HG03159 (cell line): ENCODE data around the gene DCANP1.

Source experiments
- ATAC-seq: cut with Tn5 transposase; IDR thresholded peaks from one replicate; pipeline ENCODE4 v1.9.1; 2021; ENCODE audit warnings: mild to moderate bottlenecking, moderate library complexity; ENCODE audit not compliant: unreplicated experiment

Gene DCANP1

DNA sequence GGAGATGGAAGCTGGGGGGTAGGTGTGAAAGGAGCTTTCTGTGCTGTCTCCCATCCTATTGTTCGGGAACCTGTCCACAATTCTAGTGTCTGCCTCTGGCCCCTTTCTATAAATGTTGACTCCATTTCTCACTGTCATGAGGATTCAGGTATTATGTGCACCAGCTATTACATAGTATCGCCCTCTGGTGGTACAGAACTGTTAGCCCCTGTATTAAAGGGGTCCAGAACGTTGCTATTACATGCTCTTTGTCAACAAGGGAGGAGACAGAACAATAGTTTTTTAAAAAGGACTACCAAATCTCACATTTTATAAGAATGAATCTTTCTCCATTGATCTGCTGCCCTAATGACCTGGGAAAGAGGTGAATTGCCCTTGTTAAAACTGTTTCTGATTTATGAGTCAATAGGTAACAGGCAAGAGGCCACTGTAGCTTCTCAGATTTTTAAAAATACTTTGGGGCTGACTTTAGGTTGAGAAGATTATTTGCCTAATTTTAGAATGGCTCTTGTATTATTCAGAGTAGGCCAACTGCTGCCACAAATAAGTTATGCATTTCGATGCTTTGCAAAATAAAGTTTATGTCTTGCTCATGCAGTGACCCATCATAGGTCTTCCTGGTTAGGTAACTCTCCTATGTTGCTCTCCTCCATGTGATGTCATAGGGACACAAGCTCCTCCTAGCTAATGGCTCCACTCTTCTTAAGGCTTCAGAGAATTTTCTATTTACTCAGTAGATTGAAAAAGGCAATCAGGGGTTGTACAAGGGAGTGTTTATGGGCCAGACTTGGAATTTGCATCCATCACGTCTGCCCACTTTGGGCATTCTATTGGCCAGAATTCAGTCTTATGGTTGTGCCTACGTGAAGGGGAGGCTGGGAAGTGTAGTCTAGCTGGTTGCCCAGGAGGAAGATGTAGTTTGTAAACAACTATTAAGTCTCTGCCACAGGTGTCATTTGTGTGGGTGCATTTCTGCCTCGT lies 20.8 kb downstream of the DCANP1 start:
- ATAC-seq: peak; percentile 96

DNA sequence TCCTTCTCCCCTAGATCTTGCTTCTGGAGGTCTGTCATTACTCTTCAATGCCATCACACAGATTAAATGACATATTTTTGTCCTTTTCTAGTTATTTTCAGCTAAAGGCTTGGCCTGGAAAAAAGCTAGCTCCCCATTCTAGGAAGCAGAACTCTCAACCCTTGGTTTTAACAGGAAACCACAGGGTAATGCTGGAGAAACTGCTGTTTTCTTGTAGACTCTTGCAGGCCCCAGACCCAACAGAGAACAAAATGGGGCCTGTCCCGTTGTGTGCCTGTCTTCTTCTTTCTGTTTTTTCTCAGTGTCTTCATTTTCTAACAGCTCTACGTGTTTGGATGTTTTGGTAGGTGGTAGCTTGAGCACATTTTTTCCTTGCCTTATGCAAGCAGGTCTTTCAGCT lies 21.5 kb downstream of the DCANP1 start:
- no peak for ATAC-seq

DNA sequence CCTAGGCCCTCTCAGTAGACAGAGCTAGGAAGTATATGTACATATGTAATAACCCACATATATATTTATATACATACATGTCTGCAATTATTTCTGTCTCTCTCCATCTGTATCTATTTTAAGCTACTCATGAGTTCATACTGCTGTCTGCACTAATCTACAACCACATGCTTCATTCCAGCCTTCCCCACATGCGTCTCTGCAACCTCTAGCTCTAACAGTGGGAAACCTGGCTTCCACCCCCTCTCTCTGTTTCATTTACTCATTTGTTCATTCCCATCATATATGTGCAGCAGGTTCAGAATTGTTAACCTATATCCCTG lies 23.3 kb downstream of the DCANP1 start:
- no peak for ATAC-seq

- no peak for ATAC-seq
Measured at GRCh38 chr5:135423146-135423845, 23.9 kb downstream of the DCANP1 start.

GRCh38 chr5:135422419-135422818 lies 24.7 kb downstream of the DCANP1 start:
- ATAC-seq: no peak

GRCh38 chr5:135417083-135417482 lies 30.1 kb downstream of the DCANP1 start:
- no peak for ATAC-seq

DNA sequence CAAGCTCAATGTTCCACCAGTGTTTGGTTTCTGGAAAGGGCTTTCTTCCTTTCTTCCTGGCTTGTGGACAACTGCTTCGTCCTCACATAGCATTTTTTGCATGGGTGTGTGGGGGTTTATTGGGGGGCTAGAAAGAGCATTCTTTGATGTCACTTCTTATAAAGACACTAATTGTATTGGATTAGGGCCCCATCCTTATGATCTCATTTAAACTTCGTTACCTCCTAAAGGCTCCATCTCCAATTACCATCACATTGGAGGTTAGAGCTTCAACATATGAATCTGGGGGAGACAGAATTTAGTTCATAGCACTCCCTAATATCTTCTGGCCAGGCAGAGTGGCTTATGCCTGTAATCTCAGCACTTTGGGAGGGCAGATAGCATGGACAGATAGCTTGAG lies 42.1 kb downstream of the DCANP1 start:
- ATAC-seq: no peak

- no peak for ATAC-seq
Measured at GRCh38 chr5:135402031-135402430, 45.1 kb downstream of the DCANP1 start.

DNA sequence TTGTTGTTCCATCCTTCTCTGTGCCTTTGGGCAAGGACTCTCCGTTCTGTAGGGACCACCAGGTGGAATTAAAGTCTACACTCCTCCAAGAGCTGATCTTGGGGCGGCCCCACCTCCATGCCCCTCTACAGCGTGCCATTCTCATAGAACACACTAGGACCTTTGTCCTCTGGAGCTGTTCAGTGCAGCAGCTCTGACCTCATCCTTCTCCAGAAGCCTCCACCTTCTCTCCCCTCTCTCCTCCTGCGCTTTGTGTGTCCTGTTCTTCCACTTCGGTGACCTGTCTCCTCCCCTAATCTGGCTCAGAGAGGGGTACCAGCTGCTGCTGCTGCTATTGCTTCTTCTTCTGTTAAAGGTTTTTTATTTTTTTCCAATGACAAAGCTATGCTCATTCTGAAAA lies 46.3 kb downstream of the DCANP1 start:
- ATAC-seq: no peak

DNA sequence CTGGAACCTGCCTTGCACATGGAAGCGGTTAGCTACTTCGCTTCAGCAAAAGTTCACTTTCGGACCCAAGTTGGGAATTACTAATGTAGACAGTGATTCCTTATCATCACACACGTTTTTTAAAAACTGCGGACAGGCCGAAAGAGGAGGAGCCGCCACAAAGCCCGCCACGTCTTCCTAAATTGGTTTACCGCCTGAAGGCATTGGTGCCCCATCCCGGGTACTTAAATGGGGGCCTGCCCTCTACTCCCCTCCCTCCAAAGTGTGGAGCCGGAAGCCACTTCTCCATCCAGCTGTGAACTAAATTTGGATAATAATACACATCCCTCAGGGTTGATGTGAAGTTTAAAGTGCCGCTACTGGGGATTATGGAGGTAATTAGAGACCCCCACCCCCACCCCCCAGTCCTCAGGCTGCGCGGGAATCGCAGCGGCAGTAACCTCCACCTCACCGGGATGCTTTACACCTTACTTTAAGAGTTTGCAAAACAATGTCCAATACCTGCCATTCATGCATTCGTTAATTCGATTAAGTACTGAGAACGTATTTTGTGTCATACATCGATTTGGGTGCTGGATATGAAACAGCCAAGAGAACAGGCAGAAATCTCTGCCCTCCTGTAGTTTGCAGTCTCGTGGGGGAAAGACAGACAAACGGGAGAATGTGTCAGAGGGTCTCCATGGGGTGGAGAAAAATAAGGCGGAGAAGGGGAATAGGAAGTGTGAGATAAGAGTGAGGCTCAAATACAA lies 47.2 kb downstream of the DCANP1 start:
- no peak for ATAC-seq

GRCh38 chr5:135398855-135399793 lies 48.0 kb downstream of the DCANP1 start, which contains the start of gene MACROH2A1:
Gene MACROH2A1 (minus strand): TSS chr5:135399231. CDS start chr5:135389093, 10,138 bp downstream.
- ATAC-seq: peak; percentile 88

- ATAC-seq: no peak
Measured at GRCh38 chr5:135398160-135398854, 48.8 kb downstream of the DCANP1 start.

- no peak for ATAC-seq
Measured at GRCh38 chr5:135397084-135397483, 50.1 kb downstream of the DCANP1 start.

GRCh38 chr5:135396459-135397055 lies 50.6 kb downstream of the DCANP1 start:
- no peak for ATAC-seq

GRCh38 chr5:135395866-135396265 lies 51.3 kb downstream of the DCANP1 start:
- no peak for ATAC-seq

GRCh38 chr5:135395451-135395850 lies 51.7 kb downstream of the DCANP1 start:
- no peak for ATAC-seq
